Measurements from ENCODE around the gene HOOK2. TPM values are rescaled to one million over a fixed set of nuclear protein-coding genes. Genes with fewer than 3 reads are reported as not detected.
A peak's percentile ranks its signal among the peaks of the same experiment; 100 is the strongest.
"Not testable (repeated sequence)": the region's sequence is repeated elsewhere in the genome, so short reads cannot be mapped to it uniquely, and the experiment has no call there.

HOOK2 gene, protein sequence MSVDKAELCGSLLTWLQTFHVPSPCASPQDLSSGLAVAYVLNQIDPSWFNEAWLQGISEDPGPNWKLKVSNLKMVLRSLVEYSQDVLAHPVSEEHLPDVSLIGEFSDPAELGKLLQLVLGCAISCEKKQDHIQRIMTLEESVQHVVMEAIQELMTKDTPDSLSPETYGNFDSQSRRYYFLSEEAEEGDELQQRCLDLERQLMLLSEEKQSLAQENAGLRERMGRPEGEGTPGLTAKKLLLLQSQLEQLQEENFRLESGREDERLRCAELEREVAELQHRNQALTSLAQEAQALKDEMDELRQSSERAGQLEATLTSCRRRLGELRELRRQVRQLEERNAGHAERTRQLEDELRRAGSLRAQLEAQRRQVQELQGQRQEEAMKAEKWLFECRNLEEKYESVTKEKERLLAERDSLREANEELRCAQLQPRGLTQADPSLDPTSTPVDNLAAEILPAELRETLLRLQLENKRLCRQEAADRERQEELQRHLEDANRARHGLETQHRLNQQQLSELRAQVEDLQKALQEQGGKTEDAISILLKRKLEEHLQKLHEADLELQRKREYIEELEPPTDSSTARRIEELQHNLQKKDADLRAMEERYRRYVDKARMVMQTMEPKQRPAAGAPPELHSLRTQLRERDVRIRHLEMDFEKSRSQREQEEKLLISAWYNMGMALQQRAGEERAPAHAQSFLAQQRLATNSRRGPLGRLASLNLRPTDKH
- 16.8 and 21.7 TPM in 2 replicates for total RNA-seq

DNA sequence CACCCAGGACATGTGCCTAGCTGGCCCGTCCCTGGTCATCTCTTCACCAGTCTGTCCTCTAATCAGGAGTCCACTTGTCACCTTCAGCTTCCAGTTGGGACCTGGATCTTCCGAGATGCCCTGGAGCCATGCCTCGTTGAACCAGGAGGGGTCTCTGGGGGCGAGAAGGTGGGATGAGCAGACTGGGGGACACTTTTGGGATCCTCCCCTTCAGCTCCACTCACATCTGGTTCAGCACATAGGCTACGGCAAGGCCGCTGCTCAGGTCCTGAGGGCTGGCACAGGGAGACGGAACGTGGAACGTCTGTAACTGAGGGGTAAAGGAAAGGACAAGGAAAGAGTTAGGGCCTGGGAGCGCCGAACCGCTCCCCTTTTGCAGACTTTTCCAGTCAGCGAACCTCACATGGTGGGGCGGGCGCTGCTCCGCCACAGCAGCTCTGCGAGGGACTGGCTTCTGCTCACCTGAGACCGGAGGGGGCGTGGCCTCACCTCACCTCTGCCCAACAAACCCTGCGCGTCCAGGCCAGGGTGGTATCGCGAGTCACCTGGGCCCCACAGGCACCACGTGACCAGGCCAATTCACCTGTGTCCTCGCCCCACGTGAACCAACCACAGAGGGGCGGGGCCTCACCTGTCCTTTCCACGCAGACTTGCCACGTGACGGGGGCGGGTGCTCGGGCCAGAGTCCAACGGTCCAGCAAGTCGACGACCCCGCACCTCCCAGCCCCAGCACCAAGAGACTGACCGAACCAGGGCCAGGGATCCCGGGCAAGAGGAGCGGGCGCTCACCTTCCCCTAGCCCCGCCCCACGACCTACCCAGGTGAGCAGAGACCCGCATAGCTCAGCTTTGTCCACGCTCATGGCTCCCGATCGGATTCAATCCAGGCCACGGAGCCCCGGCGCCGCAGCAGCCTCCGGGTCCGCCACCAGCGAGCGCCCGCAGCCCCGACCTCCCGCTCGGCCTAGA lies at the start of gene HOOK2:
Gene HOOK2 (minus strand): TSS at position 965 of the 968 bp plus-strand sequence. CDS start 103 bp downstream, at position 862.
- Histone ChIP-seq H3K36me3 (ENCODE audit: insufficient read depth, low read length) (no peaks in the 10 kb centered on the region), H3K9me3 (ENCODE audit: low read depth, low read length) (no peaks in the 10 kb centered on the region), H2AFZ (ENCODE audit: low read length) (peak within 1 kb of the TSS; percentile 85), H3K27me3 (ENCODE audit: insufficient read depth, low read length) (no peaks in the 10 kb centered on the region), H3K4me1 (ENCODE audit: insufficient read depth, low read length) (peaks cover 36% of the 10 kb centered on the region), H3K4me2 (ENCODE audit: insufficient read depth, low read length) (peak within 1 kb of the TSS; percentile 96), H4K20me1 (ENCODE audit: insufficient read depth, low read length) (no peaks in the 10 kb centered on the region), H3K4me3 (ENCODE audit: insufficient read depth, low read length) (peak within 1 kb of the TSS; percentile 83), H3K79me2 (ENCODE audit: insufficient read depth, low read length) (no peaks in the 10 kb centered on the region), H3K27ac (ENCODE audit: low read depth, low read length) (peak within 1 kb of the TSS; percentile 51)
- TF ChIP-seq, protein P1, sequence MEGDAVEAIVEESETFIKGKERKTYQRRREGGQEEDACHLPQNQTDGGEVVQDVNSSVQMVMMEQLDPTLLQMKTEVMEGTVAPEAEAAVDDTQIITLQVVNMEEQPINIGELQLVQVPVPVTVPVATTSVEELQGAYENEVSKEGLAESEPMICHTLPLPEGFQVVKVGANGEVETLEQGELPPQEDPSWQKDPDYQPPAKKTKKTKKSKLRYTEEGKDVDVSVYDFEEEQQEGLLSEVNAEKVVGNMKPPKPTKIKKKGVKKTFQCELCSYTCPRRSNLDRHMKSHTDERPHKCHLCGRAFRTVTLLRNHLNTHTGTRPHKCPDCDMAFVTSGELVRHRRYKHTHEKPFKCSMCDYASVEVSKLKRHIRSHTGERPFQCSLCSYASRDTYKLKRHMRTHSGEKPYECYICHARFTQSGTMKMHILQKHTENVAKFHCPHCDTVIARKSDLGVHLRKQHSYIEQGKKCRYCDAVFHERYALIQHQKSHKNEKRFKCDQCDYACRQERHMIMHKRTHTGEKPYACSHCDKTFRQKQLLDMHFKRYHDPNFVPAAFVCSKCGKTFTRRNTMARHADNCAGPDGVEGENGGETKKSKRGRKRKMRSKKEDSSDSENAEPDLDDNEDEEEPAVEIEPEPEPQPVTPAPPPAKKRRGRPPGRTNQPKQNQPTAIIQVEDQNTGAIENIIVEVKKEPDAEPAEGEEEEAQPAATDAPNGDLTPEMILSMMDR (IDR thresholded peaks at IDR 0.05; ENCODE audit: extremely low read depth, low read depth, low read length) = no peak
- DNase-seq (ENCODE audit: insufficient read length, low spot score, missing footprints) = peak; percentile 46

DNA sequence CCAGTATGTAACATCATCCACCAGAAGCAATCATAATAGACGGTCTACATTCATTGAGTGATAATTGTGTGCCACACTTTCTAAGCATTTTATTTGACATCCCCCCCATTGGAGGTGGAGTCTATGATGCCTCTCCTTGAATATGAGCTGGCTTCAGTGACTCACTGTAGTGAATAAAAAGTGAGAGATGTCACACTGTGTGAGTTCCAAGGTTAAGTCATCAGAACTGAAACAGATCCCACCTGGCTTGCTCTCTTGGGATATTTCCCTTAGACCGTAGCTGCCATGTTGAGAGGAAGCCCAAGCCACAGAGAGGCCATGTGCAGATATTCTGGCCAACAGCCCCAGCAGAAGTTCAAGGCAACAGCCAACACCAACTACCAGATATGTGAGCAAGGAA lies 46.4 kb upstream of the HOOK2 start:
- no peaks in the 10 kb centered on the region for H3K9me3 ChIP-seq (ENCODE audit: low read depth, low read length)
- no peaks in the 10 kb centered on the region for H3K79me2 ChIP-seq (ENCODE audit: insufficient read depth, low read length)
- no peaks in the 10 kb centered on the region for H3K4me1 ChIP-seq (ENCODE audit: insufficient read depth, low read length)
- no peak overlapping the region for H3K4me3 ChIP-seq (ENCODE audit: insufficient read depth, low read length)
- no peaks in the 10 kb centered on the region for H4K20me1 ChIP-seq (ENCODE audit: insufficient read depth, low read length)
- TF ChIP-seq, protein P1 (IDR thresholded peaks at IDR 0.05; ENCODE audit: extremely low read depth, low read depth, low read length) = no peak
- no peak overlapping the region for H2AFZ ChIP-seq (ENCODE audit: low read length)
- H3K36me3 ChIP-seq (ENCODE audit: insufficient read depth, low read length) = no peaks in the 10 kb centered on the region
- no peak for DNase-seq (ENCODE audit: insufficient read length, low spot score, missing footprints)
- no peak overlapping the region for H3K4me2 ChIP-seq (ENCODE audit: insufficient read depth, low read length)
- no peak overlapping the region for H3K27ac ChIP-seq (ENCODE audit: low read depth, low read length)
- no peaks in the 10 kb centered on the region for H3K27me3 ChIP-seq (ENCODE audit: insufficient read depth, low read length)

DNA sequence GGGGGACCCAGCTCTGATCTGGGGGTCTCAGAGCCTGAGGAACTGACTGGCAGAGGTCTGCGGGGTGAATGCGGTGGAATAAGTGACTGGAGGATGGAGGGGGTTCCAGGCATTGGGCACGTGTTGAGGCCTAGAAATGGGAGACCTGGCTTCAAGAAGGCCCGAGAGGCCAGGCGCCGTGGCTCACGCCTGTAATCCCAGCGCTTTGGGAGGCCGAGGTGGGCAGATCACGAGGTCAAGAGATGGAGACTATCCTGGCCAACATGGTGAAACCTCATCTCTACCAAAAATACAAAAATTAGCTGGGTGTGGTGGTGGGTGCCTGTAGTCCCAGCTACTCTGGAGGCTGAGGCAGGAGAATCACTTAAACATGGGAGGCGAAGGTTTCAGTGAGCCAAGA lies 42.5 kb upstream of the HOOK2 start:
- not testable (repeated sequence) for H3K27me3 ChIP-seq (ENCODE audit: insufficient read depth, low read length); H3K9me3 ChIP-seq (ENCODE audit: low read depth, low read length); H3K4me1 ChIP-seq (ENCODE audit: insufficient read depth, low read length); H3K4me3 ChIP-seq (ENCODE audit: insufficient read depth, low read length); H4K20me1 ChIP-seq (ENCODE audit: insufficient read depth, low read length); H2AFZ ChIP-seq (ENCODE audit: low read length); H3K36me3 ChIP-seq (ENCODE audit: insufficient read depth, low read length); DNase-seq (ENCODE audit: insufficient read length, low spot score, missing footprints); H3K27ac ChIP-seq (ENCODE audit: low read depth, low read length); H3K4me2 ChIP-seq (ENCODE audit: insufficient read depth, low read length); H3K79me2 ChIP-seq (ENCODE audit: insufficient read depth, low read length)

DNA sequence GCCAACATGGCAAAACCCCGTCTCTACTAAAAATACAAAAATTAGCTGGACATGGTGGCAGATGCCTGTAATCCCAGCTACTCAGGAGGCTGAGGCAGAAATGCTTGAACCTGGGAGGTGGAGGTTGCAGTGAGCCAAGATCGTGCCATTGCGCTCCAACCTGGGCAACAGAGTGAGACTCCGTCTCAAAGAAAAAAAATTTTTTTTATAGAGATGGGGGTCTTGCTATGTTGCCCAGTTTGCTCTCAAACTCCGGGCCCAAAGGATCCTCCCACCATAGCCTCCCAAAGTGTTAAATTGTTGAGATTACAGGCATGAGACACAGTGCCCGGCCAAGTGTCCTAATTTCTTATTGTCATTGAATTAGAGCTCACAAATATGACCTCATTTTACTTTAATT lies 41.8 kb upstream of the HOOK2 start:
- not testable (repeated sequence) for H3K4me3 ChIP-seq (ENCODE audit: insufficient read depth, low read length); H3K4me2 ChIP-seq (ENCODE audit: insufficient read depth, low read length); H3K79me2 ChIP-seq (ENCODE audit: insufficient read depth, low read length); H3K9me3 ChIP-seq (ENCODE audit: low read depth, low read length); DNase-seq (ENCODE audit: insufficient read length, low spot score, missing footprints); H2AFZ ChIP-seq (ENCODE audit: low read length); H3K27ac ChIP-seq (ENCODE audit: low read depth, low read length); H3K27me3 ChIP-seq (ENCODE audit: insufficient read depth, low read length); H4K20me1 ChIP-seq (ENCODE audit: insufficient read depth, low read length); H3K36me3 ChIP-seq (ENCODE audit: insufficient read depth, low read length); H3K4me1 ChIP-seq (ENCODE audit: insufficient read depth, low read length)
